IMR-90 (cell line): Measurements from ENCODE around the gene SHISA6. TPM values are rescaled to one million over a fixed set of nuclear protein-coding genes. Genes with fewer than 3 reads are reported as not detected.

Source experiments
- ATAC-seq: fragments of 200-7000 bp; cut with Tn5 transposase; 2 replicates; pipeline ENCODE4 v1.9.1; 2020; ENCODE audit warnings: low read depth, mild to moderate bottlenecking, moderate library complexity
- BruUV-seq: library from RNA; stranded (reverse); fragments of 400-500 nt; replicated peaks from 2 replicates; lab custom pipeline; 2021; lab: Mats Ljungman, UMichigan
- CTCF ChIA-PET: fragments of 300-600 bp; formaldehyde crosslinking; extraction: SDS; loops from one replicate; lab custom pipeline; 2021; ENCODE audit warnings: antibody characterized with exemption; lab: Yijun Ruan, JAX
- POLR2A ChIA-PET: fragments of 300-600 bp; sonication (Branson Sonifier 250); formaldehyde crosslinking; loops from one replicate; lab custom pipeline; 2022; ENCODE audit warnings: antibody characterized with exemption; ENCODE audit not compliant: unreplicated experiment; lab: Charles Lee
- DNase-seq: peaks from one replicate; pipeline ENCODE4 v3.0.0; 2013
- H2AFZ ChIP-seq: replicated peaks from 2 replicates; pipeline ENCODE3; 2013; ENCODE audit warnings: low read length, mild to moderate bottlenecking; ENCODE audit not compliant: poor library complexity
- H2AK5ac ChIP-seq: 2 replicates; pipeline ENCODE4 v1.6.1; 2013; ENCODE audit warnings: low read depth, low read length, inconsistent platforms
- H2AK9ac ChIP-seq: replicated peaks from 2 replicates; pipeline ENCODE3; 2013; ENCODE audit warnings: mild to moderate bottlenecking, low read depth, low read length, moderate library complexity; ENCODE audit not compliant: poor library complexity
- H2BK120ac ChIP-seq: 2 replicates; pipeline ENCODE4 v1.6.1; 2013; ENCODE audit warnings: low read depth, low read length, inconsistent platforms
- H2BK15ac ChIP-seq: 3 replicates; pipeline ENCODE4 v1.6.1; 2013; ENCODE audit warnings: low read depth, low read length, inconsistent platforms
- H2BK20ac ChIP-seq: 2 replicates; pipeline ENCODE4 v1.6.1; 2013; ENCODE audit warnings: low read depth, mild to moderate bottlenecking, inconsistent platforms, low read length, moderate library complexity
- H2BK5ac ChIP-seq: 2 replicates; pipeline ENCODE4 v1.6.1; 2013; ENCODE audit warnings: mild to moderate bottlenecking, low read depth, low read length, inconsistent platforms; ENCODE audit not compliant: poor library complexity, severe bottlenecking
- H3K14ac ChIP-seq: replicated peaks from 2 replicates; pipeline ENCODE4 v1.6.1; 2013; ENCODE audit warnings: low read depth, low read length, inconsistent platforms
- H3K18ac ChIP-seq: 2 replicates; pipeline ENCODE4 v1.6.1; 2013; ENCODE audit warnings: low read depth, low read length, control low read depth
- H3K23ac ChIP-seq: 2 replicates; pipeline ENCODE4 v1.6.1; 2013; ENCODE audit warnings: low read depth, low read length, inconsistent platforms
- H3K27ac ChIP-seq: 2 replicates; pipeline ENCODE4 v1.5.1; 2013; ENCODE audit warnings: mild to moderate bottlenecking, control low read depth, low read length; ENCODE audit not compliant: insufficient read depth
- H3K27me3 ChIP-seq: 2 replicates; pipeline ENCODE4 v1.6.1; 2013; ENCODE audit warnings: low read length; ENCODE audit not compliant: control insufficient read depth, insufficient read depth
- H3K36me3 ChIP-seq: 2 replicates; pipeline ENCODE4 v1.6.1; 2013; ENCODE audit warnings: low read length, mixed read lengths; ENCODE audit not compliant: control insufficient read depth, insufficient read depth
- H3K4ac ChIP-seq: 2 replicates; pipeline ENCODE4 v1.6.1; 2013; ENCODE audit warnings: low read depth, low read length, inconsistent platforms
- H3K4me1 ChIP-seq: 2 replicates; pipeline ENCODE4 v1.6.1; 2013; ENCODE audit warnings: low read length, mixed read lengths; ENCODE audit not compliant: control insufficient read depth, insufficient read depth
- H3K4me2 ChIP-seq: 2 replicates; pipeline ENCODE4 v1.6.1; 2013; ENCODE audit warnings: low read depth, mild to moderate bottlenecking, control low read depth, low read length, moderate library complexity
- H3K4me3 ChIP-seq: 2 replicates; pipeline ENCODE4 v1.5.1; 2013; ENCODE audit warnings: low read depth, mild to moderate bottlenecking, control low read depth, low read length, moderate library complexity; ENCODE audit not compliant: insufficient read depth
- H3K56ac ChIP-seq: 2 replicates; pipeline ENCODE4 v1.6.1; 2013; ENCODE audit warnings: low read length, inconsistent platforms; ENCODE audit not compliant: insufficient read depth; ENCODE audit errors: extremely low read depth
- H3K79me1 ChIP-seq, 2 experiments: 2 replicates each; pipeline ENCODE4 v1.6.1; 2013; ENCODE audit warnings: low read length in 2 of 2, inconsistent platforms in 1 of 2, low read depth in 1 of 2
- H3K9ac ChIP-seq: 2 replicates; pipeline ENCODE4 v1.6.1; 2013; ENCODE audit warnings: low read depth, low read length, control low read depth
- H3K9me1 ChIP-seq: 2 replicates; pipeline ENCODE4 v1.6.1; 2013; ENCODE audit warnings: low read length, inconsistent platforms; ENCODE audit not compliant: insufficient read depth
- H3K9me3 ChIP-seq: 2 replicates; pipeline ENCODE4 v1.6.1; 2013; ENCODE audit warnings: low read length; ENCODE audit not compliant: control insufficient read depth, insufficient read depth
- H4K20me1 ChIP-seq: 2 replicates; pipeline ENCODE4 v1.6.1; 2013; ENCODE audit warnings: low read length, inconsistent platforms; ENCODE audit not compliant: insufficient read depth
- H4K5ac ChIP-seq: 2 replicates; pipeline ENCODE4 v1.6.1; 2013; ENCODE audit warnings: mild to moderate bottlenecking, low read depth, low read length, control low read depth
- H4K8ac ChIP-seq, 2 experiments: 2 replicates each; pipeline ENCODE4 v1.6.1; 2013; ENCODE audit warnings: low read depth in 2 of 2, low read length in 2 of 2, control low read depth in 1 of 2, inconsistent platforms in 1 of 2
- H4K91ac ChIP-seq: 2 replicates; pipeline ENCODE4 v1.6.1; 2013; ENCODE audit warnings: low read depth, low read length, inconsistent platforms; ENCODE audit not compliant: insufficient read depth
- BHLHE40 ChIP-seq: fragments of 150-350 bp; IDR thresholded peaks from 2 replicates; pipeline ENCODE4 v1.6.1; 2016; ENCODE audit warnings: mild to moderate bottlenecking, low read depth, low read length
- CEBPB ChIP-seq: IDR thresholded peaks from 2 replicates; pipeline ENCODE4 v1.6.1; 2012; ENCODE audit warnings: low read depth, low read length, improper control_type of control experiment
- MAFK ChIP-seq: IDR thresholded peaks from 2 replicates; pipeline ENCODE4 v1.6.1; 2012; ENCODE audit warnings: low read depth, low read length, improper control_type of control experiment
- MAZ ChIP-seq: IDR thresholded peaks from 2 replicates; pipeline ENCODE4 v1.6.1; 2012; ENCODE audit warnings: low read depth, mild to moderate bottlenecking, low read length, improper control_type of control experiment, moderate library complexity, borderline replicate concordance
- MXI1 ChIP-seq: IDR thresholded peaks from 2 replicates; pipeline ENCODE4 v1.6.1; 2012; ENCODE audit warnings: low read depth, mild to moderate bottlenecking, low read length, moderate library complexity, borderline replicate concordance
- NFE2L2 ChIP-seq: fragments of 150-350 bp; IDR thresholded peaks from 2 replicates; pipeline ENCODE4 v1.6.1; 2016; ENCODE audit warnings: low read depth, mild to moderate bottlenecking, low read length
- RAD21 ChIP-seq: IDR thresholded peaks from 2 replicates; pipeline ENCODE4 v1.6.1; 2012; ENCODE audit warnings: low read length, improper control_type of control experiment
- RFX5 ChIP-seq: IDR thresholded peaks from 2 replicates; pipeline ENCODE4 v1.8.0; 2012; ENCODE audit warnings: low read depth, mild to moderate bottlenecking, low read length, moderate library complexity
- WGBS, 2 experiments: methylation state at CpG; one replicate each; pipeline versions ENCODE4 v1.1.5 to v1.1.7; 2013; ENCODE audit warnings: missing lambda C conversion rate in 2 of 2; ENCODE audit not compliant: insufficient read length in 1 of 2; ENCODE audit errors: extremely low coverage in 2 of 2; 5-methylcytosine and 5-hydroxymethylcytosine counted together
- dilution Hi-C: fragments of 300-500 bp; cut with HindIII; formaldehyde crosslinking; loops from one replicate; pipeline ENCODE4 v1.14.3; 2018; ENCODE audit warnings: low sequenced_read_pairs; ENCODE audit not compliant: unreplicated experiment
- in situ Hi-C: fragments of 300-500 bp; cut with MboI; formaldehyde crosslinking; loops from 3 replicates; pipeline ENCODE4 v1.14.3; 2019; ENCODE audit warnings: low sequenced_read_pairs, inconsistent platforms, mixed read lengths
- intact Hi-C: fragments of 100-400 bp; cut with micrococcal nuclease; formaldehyde crosslinking; loops from 2 replicates; pipeline ENCODE4 v1.10.0; 2022
- polyA plus RNA-seq, 3 experiments: library from polyadenylated mRNA; depleted of rRNA; stranded (reverse); fragments of >200 nt; gene quantifications; 2 replicates each; pipeline ENCODE4 v1.2.3, GENCODE V29; 2012; ENCODE audit warnings: low replicate concordance in 1 of 3
- total RNA-seq: library from RNA; depleted of rRNA; stranded (reverse); fragments of >200 nt; gene quantifications from 2 replicates; pipeline ENCODE4 v1.2.3, GENCODE V29; 2012
- TF ChIP-seq, protein P1 (sequence below): fragments of 150-350 bp; IDR thresholded peaks from 2 replicates; pipeline ENCODE4 v1.6.1; 2016; ENCODE audit warnings: low read depth, mild to moderate bottlenecking, low read length, moderate library complexity, borderline replicate concordance
- TF ChIP-seq, protein P2 (sequence below): fragments of 150-350 bp; IDR thresholded peaks from 2 replicates; pipeline ENCODE4 v1.6.1; 2017; ENCODE audit warnings: mild to moderate bottlenecking, antibody characterized with exemption, low read length, low read depth
- TF ChIP-seq, protein P3 (sequence below): conservative IDR thresholded peaks from 2 replicates; pipeline ENCODE4 v1.5.1; 2012; ENCODE audit warnings: mild to moderate bottlenecking, low read depth, low read length, improper control_type of control experiment

SHISA6 gene
- total and polyA plus RNA-seq, 2 of the 4 experiments (the other 2 are of a cell fraction) = not detected

DNA sequence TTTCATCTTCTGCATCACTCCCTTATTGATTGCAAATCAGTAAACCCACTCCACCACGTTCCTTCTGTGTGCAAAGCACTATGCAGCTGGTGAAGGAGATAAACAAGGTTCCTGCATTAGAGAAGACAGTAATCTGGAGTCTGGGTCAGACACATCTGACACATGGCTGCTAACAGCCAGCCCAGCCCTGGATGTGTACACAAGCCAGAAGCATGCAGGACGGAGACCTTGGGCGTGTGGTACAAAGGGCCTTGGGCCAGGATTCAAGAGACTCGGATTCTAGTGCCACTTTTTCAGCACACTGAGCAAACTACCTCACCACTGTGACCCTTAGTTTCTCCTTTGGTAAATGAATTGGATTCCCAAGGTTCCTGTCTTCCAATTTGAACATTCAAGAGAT lies 270.7 kb downstream of the SHISA6 start:
- Histone ChIP-seq H3K36me3 (no peaks in the 10 kb centered on the region), H3K79me1 (no peaks in the 10 kb centered on the region), H3K4me3 (no peak overlapping the region), H3K4ac (no peak overlapping the region), H3K9me1 (no peaks in the 10 kb centered on the region), H3K18ac (no peak overlapping the region), H2AFZ (no peak overlapping the region), H3K23ac (no peak overlapping the region), H3K4me1 (no peaks in the 10 kb centered on the region), H2AK5ac (no peak overlapping the region), H4K20me1 (no peaks in the 10 kb centered on the region), H3K56ac (no peak overlapping the region), H3K4me2 (no peak overlapping the region), H2AK9ac (no peak overlapping the region), H4K91ac (no peak overlapping the region), H3K27ac (no peak overlapping the region), H4K5ac (no peak overlapping the region), H4K8ac (no peak overlapping the region), H2BK120ac (no peak overlapping the region), H2BK15ac (no peak overlapping the region), H3K14ac (no peak overlapping the region), H2BK20ac (no peak overlapping the region), H2BK5ac (no peak overlapping the region), H3K9ac (no peak overlapping the region), H3K9me3 (peaks cover 27% of the 10 kb centered on the region), H3K27me3 (no peaks in the 10 kb centered on the region)
- in situ Hi-C loops = no loop called here
- POLR2A ChIA-PET = no interaction called here
- no TSS peak for BruUV-seq
- intact Hi-C loops = no loop called here
- ATAC-seq = no peak
- DNase-seq = no peak
- dilution Hi-C loops = no loop called here
- WGBS, 2 experiments = no CpG with 5 or more reads among the region's 4 CpGs
- CTCF ChIA-PET = no interaction called here
- TF ChIP-seq, protein P1, sequence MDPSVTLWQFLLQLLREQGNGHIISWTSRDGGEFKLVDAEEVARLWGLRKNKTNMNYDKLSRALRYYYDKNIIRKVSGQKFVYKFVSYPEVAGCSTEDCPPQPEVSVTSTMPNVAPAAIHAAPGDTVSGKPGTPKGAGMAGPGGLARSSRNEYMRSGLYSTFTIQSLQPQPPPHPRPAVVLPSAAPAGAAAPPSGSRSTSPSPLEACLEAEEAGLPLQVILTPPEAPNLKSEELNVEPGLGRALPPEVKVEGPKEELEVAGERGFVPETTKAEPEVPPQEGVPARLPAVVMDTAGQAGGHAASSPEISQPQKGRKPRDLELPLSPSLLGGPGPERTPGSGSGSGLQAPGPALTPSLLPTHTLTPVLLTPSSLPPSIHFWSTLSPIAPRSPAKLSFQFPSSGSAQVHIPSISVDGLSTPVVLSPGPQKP = no peak
- TF ChIP-seq RFX5 = no peak
- TF ChIP-seq MAZ = no peak
- TF ChIP-seq BHLHE40 = no peak
- TF ChIP-seq MAFK = no peak
- no peak for TF ChIP-seq CEBPB
- no peak for TF ChIP-seq NFE2L2
- TF ChIP-seq RAD21 = no peak
- TF ChIP-seq, protein P2, sequence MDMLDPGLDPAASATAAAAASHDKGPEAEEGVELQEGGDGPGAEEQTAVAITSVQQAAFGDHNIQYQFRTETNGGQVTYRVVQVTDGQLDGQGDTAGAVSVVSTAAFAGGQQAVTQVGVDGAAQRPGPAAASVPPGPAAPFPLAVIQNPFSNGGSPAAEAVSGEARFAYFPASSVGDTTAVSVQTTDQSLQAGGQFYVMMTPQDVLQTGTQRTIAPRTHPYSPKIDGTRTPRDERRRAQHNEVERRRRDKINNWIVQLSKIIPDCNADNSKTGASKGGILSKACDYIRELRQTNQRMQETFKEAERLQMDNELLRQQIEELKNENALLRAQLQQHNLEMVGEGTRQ = no peak
- TF ChIP-seq, protein P3, sequence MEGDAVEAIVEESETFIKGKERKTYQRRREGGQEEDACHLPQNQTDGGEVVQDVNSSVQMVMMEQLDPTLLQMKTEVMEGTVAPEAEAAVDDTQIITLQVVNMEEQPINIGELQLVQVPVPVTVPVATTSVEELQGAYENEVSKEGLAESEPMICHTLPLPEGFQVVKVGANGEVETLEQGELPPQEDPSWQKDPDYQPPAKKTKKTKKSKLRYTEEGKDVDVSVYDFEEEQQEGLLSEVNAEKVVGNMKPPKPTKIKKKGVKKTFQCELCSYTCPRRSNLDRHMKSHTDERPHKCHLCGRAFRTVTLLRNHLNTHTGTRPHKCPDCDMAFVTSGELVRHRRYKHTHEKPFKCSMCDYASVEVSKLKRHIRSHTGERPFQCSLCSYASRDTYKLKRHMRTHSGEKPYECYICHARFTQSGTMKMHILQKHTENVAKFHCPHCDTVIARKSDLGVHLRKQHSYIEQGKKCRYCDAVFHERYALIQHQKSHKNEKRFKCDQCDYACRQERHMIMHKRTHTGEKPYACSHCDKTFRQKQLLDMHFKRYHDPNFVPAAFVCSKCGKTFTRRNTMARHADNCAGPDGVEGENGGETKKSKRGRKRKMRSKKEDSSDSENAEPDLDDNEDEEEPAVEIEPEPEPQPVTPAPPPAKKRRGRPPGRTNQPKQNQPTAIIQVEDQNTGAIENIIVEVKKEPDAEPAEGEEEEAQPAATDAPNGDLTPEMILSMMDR = no peak
- no peak for TF ChIP-seq MXI1
